Fibroblast of mammary gland (primary cell): ENCODE data around the gene DISP3.

Experiments used
- DNase-seq: peaks from one replicate; pipeline ENCODE4 v3.0.0-alpha.2; 2010; ENCODE audit warnings: low read depth
- H3K4me3 ChIP-seq: 2 replicates; pipeline ENCODE4 v1.5.1; 2011; ENCODE audit warnings: low read depth, mild to moderate bottlenecking, low read length, moderate library complexity; ENCODE audit not compliant: control insufficient read depth
- TF ChIP-seq, protein P1 (sequence below): conservative IDR thresholded peaks from 2 replicates; pipeline ENCODE4 v1.5.1; 2011; ENCODE audit warnings: low read depth, low read length, inconsistent platforms; ENCODE audit not compliant: control insufficient read depth, insufficient read depth

DISP3 gene

DNA sequence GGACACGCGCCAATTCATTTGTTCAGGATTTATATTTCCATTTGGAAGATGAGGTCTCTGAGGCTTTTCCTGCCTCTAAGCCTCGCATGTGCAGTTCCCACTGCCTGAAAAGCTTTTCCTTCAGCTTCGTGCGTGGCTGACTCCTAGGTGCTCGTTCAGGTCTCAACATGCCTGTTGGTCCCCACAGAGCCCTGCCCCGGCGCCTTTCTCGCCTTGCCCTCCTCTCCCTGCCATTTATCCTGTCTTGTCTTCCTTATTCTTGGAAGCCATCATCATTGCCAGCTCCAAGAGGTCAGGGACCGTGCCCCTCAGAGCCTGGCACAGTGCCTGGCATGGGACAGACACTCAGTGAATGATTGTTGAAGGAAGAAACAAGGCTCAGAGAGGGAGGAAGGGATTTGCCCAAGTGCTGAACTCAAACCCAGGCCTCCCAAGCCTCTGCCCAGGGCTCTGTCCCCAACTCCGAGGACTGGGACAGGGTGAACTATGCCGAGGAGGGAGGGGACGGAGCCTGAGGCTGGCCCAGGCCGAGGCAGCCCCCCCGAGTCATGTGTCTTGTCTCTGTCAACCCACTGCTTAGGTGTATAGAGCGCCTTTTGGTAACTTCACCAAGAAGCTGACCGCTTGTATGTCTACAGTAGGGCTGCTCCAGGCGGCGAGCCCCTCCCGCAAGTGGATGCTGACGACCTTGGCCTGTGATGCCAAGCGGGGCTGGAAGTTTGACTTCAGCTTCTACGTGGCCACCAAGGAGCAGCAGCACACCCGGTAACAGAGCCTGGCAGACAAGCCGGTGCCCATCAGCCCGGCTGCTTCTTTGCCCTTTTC, 47.3 kb downstream of the DISP3 start:
- H3K4me3 ChIP-seq, result no peak overlapping the region
- TF ChIP-seq, protein P1, sequence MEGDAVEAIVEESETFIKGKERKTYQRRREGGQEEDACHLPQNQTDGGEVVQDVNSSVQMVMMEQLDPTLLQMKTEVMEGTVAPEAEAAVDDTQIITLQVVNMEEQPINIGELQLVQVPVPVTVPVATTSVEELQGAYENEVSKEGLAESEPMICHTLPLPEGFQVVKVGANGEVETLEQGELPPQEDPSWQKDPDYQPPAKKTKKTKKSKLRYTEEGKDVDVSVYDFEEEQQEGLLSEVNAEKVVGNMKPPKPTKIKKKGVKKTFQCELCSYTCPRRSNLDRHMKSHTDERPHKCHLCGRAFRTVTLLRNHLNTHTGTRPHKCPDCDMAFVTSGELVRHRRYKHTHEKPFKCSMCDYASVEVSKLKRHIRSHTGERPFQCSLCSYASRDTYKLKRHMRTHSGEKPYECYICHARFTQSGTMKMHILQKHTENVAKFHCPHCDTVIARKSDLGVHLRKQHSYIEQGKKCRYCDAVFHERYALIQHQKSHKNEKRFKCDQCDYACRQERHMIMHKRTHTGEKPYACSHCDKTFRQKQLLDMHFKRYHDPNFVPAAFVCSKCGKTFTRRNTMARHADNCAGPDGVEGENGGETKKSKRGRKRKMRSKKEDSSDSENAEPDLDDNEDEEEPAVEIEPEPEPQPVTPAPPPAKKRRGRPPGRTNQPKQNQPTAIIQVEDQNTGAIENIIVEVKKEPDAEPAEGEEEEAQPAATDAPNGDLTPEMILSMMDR, result no peak
- DNase-seq, result no peak

DNA sequence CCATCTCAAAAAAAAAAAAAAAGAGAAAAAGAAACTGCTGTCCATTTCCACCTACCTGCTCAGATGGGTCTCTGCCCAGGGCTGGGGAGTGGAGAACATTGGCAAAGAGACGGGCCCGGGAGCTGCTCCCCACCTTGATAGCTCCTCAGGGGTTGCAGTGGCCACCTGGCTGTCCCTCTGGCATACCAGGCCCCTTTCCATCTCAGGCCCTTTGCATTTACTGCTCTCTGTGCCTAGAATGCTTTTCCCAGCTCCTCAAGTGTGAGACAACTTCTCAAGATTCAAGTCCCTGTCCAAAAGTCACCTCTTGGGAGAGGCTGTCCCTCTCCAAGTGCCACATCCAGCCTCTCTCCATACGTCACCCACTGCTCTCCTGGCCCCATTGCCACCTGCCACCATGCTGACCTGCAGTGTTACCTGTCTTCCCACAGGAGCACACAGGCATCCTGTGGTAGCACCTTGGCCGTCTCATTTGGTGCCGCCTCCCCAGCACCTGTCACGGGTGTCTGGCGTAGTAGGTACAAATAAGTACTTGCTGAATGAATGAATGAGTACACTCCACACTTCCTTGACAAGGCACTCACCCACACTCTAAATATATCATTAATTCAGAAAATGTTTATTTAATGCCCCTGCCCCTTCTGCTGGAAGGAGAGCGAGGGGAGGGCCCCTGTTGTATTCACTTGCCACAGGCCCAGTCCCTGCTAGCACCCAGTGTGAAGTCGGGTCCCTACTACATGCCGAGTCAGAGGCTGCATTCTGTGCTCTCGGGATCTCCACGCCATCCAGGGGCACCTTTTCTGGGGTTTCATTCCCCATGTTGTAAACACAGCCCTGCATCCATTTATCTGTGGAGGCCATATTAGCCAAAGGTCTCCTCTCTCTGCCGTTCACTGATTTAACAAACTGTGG, 48.8 kb downstream of the DISP3 start:
- no peak overlapping the region for H3K4me3 ChIP-seq
- TF ChIP-seq, protein P1, result no peak
- no peak for DNase-seq

DNA sequence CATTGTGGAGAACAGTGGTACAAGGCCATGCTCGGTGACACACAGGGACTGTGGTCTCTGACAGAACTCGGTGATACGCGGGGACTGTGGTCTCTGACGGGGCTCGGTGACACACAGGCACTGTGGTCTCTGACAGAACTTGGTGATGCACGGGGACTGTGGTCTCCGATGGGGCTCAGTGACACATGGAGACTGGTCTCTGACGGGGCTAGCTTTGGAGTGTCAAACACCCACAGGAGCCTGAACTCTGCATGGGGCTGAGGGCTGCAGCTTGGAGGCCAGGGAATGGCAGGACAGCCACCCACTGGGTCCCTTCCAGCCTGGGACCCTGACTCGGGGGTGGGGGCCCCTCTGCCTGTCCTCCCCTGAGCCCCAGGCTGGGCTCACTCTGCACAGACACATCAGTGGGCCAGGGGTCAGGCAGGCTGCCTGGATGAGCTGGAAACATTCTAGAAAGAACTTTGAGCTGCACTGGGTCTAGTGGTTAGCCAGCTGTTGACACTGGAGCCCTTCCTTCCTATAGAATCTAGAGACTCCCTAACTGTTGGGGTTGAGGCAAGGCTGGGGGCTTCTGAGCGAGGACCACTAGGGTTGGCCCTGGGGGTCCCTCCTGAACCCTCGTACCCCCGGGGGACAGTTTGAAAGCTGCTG, 49.8 kb downstream of the DISP3 start:
- TF ChIP-seq, protein P1, result no peak
- no peak for DNase-seq
- no peak overlapping the region for H3K4me3 ChIP-seq

DNA sequence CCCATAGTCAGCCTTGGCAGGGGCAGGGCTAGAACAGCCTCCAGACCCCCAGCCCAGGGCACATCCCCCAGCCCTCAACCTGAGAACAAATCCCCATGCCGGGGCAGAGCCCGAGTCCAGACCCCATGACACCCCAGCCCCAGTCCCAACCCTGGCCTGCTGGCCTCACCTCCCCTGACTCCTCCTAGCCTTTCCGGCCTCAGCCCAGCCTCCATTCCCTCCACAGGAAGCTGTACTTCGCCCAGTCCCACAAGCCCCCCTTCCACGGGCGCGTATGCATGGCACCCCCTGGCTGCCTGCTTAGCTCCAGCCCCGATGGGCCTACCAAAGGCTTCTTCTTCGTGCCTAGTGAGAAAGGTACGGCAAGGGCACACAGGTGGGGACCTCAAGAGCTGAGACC, 50.4 kb downstream of the DISP3 start:
- H3K4me3 ChIP-seq, result no peak overlapping the region
- TF ChIP-seq, protein P1, result no peak
- no peak for DNase-seq

DNA sequence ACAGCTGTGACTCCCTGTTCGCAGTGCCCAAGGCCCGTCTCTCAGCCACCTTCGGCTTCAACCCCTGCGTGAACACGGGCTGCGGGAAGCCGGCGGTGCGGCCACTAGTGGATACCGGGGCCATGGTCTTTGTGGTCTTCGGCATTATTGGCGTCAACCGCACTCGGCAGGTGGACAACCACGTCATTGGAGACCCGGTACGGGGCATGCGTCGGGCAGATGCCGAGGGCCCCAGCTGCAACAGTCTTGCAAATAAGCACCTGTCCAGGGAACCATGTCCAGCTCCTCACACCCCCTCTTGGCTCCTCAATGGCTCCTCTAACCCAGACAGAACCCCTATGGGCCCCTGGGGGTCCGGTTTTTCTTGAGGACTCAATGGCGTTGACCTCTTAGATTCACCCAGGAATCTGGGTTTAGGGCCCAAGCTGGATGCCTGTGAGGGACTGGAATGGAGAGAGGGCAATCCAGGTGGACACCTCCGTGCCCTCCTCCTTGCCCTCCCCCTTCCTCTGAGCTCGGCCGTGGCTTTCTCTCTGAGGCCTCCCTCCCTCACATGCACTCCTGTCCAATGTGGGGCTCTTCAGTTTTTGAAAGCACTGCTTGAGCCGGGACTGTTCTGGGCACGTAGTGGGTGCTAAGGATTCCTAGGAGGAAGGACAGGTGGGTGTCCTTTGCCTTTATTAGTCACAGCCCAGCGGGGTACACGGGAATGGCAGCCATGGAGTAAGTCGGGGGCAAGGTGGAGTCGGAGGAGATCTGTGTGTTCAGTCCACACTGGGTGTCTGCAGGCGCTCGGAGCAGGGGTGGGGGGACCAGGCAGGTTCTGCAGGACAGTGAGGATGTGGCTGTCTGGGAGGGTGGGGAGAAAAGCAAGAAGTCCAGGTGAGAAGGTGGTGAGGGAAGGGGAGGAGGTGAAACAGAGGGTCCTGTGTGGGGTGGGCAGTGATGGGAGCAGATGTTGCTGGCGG, 51.1 kb downstream of the DISP3 start:
- TF ChIP-seq, protein P1, result no peak
- no peak for DNase-seq
- H3K4me3 ChIP-seq, result no peak overlapping the region
